Skeletal muscle cell (primary cell): Measurements from ENCODE around the gene SAP30BP.

ENCODE experiments used
- DNase-seq: peaks from one replicate; pipeline ENCODE4 v3.0.0-alpha.2; 2010; ENCODE audit warnings: low read depth
- H3K4me3 ChIP-seq: 2 replicates; pipeline ENCODE4 v1.5.1; 2011; ENCODE audit warnings: low read depth, mild to moderate bottlenecking, control low read depth, low read length, moderate library complexity

Gene SAP30BP

GRCh38 chr17:75666959-75667790, at the start of gene SAP30BP, which contains the start of gene RECQL5:
Gene SAP30BP (plus strand): TSS chr17:75667338. CDS start chr17:75667373, 35 bp downstream.
Gene RECQL5 (minus strand): TSS chr17:75667154. CDS start chr17:75666557, 597 bp downstream.
- DNase-seq: peak; percentile 95
- peak within 1 kb of the TSS; percentile 87 for H3K4me3 ChIP-seq

- DNase-seq: no peak
- H3K4me3 ChIP-seq: no peak overlapping the region
These were observed 49.5 kb upstream of the SAP30BP start for GRCh38 chr17:75617675-75618074.

- H3K4me3 ChIP-seq: no peak overlapping the region
- DNase-seq: no peak
These were observed 47.4 kb upstream of the SAP30BP start for GRCh38 chr17:75619506-75620431.

GRCh38 chr17:75621489-75621888, 45.6 kb upstream of the SAP30BP start:
- DNase-seq: no peak
- no peak overlapping the region for H3K4me3 ChIP-seq

- no peak overlapping the region for H3K4me3 ChIP-seq
- no peak for DNase-seq
These were observed 45.1 kb upstream of the SAP30BP start for GRCh38 chr17:75622076-75622475.

- no peak for DNase-seq
These were observed 44.3 kb upstream of the SAP30BP start for GRCh38 chr17:75622771-75623273.

GRCh38 chr17:75623386-75623785, 43.8 kb upstream of the SAP30BP start:
- no peak overlapping the region for H3K4me3 ChIP-seq
- DNase-seq: no peak

More at GRCh38 chr17:75622771-75623273, 44.3 kb upstream of the SAP30BP start:
- H3K4me3 ChIP-seq: no peak overlapping the region

GRCh38 chr17:75624021-75624420, 43.1 kb upstream of the SAP30BP start:
- DNase-seq: no peak
- no peak overlapping the region for H3K4me3 ChIP-seq

GRCh38 chr17:75624714-75625345, 42.3 kb upstream of the SAP30BP start:
- H3K4me3 ChIP-seq: no peak overlapping the region
- no peak for DNase-seq

- no peak overlapping the region for H3K4me3 ChIP-seq
These were observed 41.2 kb upstream of the SAP30BP start for GRCh38 chr17:75625813-75626486.

GRCh38 chr17:75626496-75627038, 40.6 kb upstream of the SAP30BP start:
- no peak overlapping the region for H3K4me3 ChIP-seq

More at GRCh38 chr17:75625813-75626486, 41.2 kb upstream of the SAP30BP start:
- no peak for DNase-seq

GRCh38 chr17:75627094-75627493, 40.0 kb upstream of the SAP30BP start:
- no peak overlapping the region for H3K4me3 ChIP-seq
- DNase-seq: no peak

More at GRCh38 chr17:75626496-75627038, 40.6 kb upstream of the SAP30BP start:
- no peak for DNase-seq

GRCh38 chr17:75628425-75628824, 38.7 kb upstream of the SAP30BP start:
- no peak overlapping the region for H3K4me3 ChIP-seq
- DNase-seq: no peak

- DNase-seq: no peak
- H3K4me3 ChIP-seq: no peak overlapping the region
These were observed 38.0 kb upstream of the SAP30BP start for GRCh38 chr17:75629157-75629556.

GRCh38 chr17:75630071-75630917, 36.8 kb upstream of the SAP30BP start:
- no peak overlapping the region for H3K4me3 ChIP-seq
- DNase-seq: no peak

GRCh38 chr17:75631353-75631752, 35.8 kb upstream of the SAP30BP start:
- no peak for DNase-seq
- H3K4me3 ChIP-seq: no peak overlapping the region

GRCh38 chr17:75632428-75632827, 34.7 kb upstream of the SAP30BP start:
- DNase-seq: no peak
- no peak overlapping the region for H3K4me3 ChIP-seq
